Head of caudate nucleus (tissue), 42 donors: ENCODE measurements around the gene CFAP58.
A peak's percentile ranks its signal among the peaks of the same experiment; 100 is the strongest.

Source experiments
- DNase-seq, 42 donors: peaks; one replicate each; pipeline versions ENCODE4 v3.0.0 to v3.0.0-alpha.2; 2020 to 2021; ENCODE audit warnings: mixed read lengths in 7 of 42
- intact Hi-C: fragments of 100-400 bp; cut with DNase I; formaldehyde crosslinking; loops from one replicate; pipeline ENCODE4 v1.15.0; 2022

Gene CFAP58

GRCh38 chr10:104348601-104349000 is 5.0 kb upstream of the CFAP58 start:
- no peak for DNase-seq
- intact Hi-C loops: no loop called here

GRCh38 chr10:104349623-104350126 is 4.0 kb upstream of the CFAP58 start:
- peak in 3 of 42 donors; percentile 9 to 25 (median 16) for DNase-seq
- intact Hi-C loops: loop anchor here (1.0 to 5.0 kb wide), 2 partner anchors 42 to 56 kb away; no protein-coding TSS in a partner anchor

DNA sequence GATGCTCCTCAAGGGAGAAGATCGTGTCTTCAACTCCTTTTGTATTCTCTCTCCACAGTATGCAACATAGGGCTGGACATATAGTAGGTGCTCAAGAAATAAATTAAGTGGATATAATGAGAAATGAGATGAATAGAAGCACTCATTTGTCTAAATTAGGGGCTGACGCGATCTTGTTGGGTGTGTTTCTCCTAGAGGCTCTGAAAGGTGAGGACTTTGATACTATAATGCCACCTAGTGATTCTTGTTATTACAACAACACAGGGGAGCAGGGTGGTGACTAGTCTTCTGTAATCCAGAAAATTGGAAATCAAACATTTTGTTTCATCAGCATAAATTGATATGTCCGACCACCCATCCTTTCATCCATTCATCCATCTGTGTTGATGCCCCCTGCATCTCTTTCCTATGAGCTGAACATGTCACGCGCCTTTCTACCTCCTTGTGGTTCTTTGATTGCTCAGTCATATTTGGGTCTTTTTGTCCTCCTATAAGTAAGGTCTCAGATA is 3.5 kb upstream of the CFAP58 start:
- peak in 10 of 42 donors; percentile 16 to 68 (median 44) for DNase-seq
- intact Hi-C loops: loop anchor here (5.0 kb wide), 1 partner anchor 43 kb away; no protein-coding TSS in a partner anchor

DNA sequence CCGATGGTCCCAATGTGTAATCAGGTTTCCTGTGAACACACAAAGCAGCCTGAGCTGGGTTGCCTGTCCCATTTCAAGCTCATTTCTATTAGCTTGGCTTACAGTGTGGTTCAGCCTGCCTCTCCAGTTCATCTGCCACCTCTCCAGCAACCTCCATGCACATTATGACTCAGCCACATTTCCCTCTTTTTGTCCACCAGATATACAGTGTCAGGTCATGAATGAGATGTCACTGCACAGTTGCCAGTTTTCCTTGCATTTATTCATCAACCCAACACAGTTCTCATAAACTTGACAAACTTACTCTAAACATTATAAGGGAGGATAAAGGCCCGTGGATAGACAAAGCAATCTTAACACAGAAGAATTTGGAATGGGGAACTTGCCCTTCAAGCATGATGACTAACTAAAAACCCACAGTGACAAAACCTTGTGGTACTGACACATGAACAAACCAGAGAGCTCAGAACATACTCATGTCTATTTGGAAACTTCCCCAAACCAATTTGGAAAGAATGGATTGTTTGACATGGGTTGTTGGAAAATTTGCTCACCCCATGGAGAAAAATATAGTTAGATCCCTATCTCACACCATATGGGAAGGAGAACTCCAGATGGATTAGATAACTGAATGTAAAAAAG is 2.5 kb upstream of the CFAP58 start:
- intact Hi-C loops: loop anchor here (5.0 kb wide), 1 partner anchor 44 kb away; no protein-coding TSS in a partner anchor
- no peak for DNase-seq

DNA sequence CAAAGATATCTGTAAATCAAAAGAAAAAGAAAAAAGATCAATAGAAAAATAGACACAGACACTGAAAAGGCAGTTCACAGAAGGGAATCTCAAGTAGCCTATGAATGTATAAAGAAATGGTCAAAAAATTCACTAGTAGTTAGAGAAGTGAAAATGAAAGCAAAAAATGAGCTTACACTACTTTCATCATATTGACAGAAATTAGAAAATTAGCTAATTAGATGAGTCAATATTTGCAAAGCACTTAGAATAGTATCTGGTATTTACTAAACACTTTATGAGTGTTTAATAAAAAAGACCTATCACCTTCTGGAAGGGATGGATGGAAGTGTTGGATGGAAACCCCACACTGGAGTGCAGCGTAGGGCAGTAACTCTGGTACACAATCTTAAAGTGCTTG is 1.7 kb upstream of the CFAP58 start:
- no peak for DNase-seq
- intact Hi-C loops: loop anchor here (5.0 kb wide), 1 partner anchor 45 kb away; no protein-coding TSS in a partner anchor

- intact Hi-C loops: no loop called here
These were observed 6.2 kb downstream of the CFAP58 start for GRCh38 chr10:104359811-104360210.

GRCh38 chr10:104367904-104368303 is 14.3 kb downstream of the CFAP58 start:
- no peak for DNase-seq
- intact Hi-C loops: no loop called here

More at GRCh38 chr10:104359811-104360210, 6.2 kb downstream of the CFAP58 start:
- DNase-seq: no peak

GRCh38 chr10:104368381-104368780 is 14.7 kb downstream of the CFAP58 start:
- DNase-seq: no peak
- intact Hi-C loops: no loop called here

DNA sequence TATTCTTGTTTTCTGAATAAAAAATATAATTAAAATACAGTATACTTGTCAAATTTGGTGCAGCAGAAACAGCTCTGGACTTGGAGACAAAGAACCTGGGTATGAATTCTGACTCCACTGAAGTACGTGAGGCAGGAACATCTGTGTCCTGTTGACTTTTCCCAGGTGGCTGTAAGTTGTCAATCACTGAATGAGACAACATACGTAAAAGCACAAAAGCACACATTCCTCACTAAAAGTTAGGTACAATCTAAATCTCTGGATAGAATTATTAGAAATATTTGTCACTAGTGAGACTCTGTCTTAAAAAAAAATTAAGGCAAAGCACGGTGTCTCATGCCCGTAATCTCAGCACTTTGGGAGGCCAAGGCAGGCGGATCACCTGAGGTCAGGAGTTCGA is 18.1 kb downstream of the CFAP58 start:
- intact Hi-C loops: no loop called here
- DNase-seq: no peak

GRCh38 chr10:104374591-104374990 is 21.0 kb downstream of the CFAP58 start:
- no peak for DNase-seq
- intact Hi-C loops: no loop called here

GRCh38 chr10:104376784-104377300 is 23.2 kb downstream of the CFAP58 start:
- intact Hi-C loops: no loop called here
- DNase-seq: no peak

GRCh38 chr10:104380336-104380735 is 26.7 kb downstream of the CFAP58 start:
- intact Hi-C loops: no loop called here
- DNase-seq: no peak

DNA sequence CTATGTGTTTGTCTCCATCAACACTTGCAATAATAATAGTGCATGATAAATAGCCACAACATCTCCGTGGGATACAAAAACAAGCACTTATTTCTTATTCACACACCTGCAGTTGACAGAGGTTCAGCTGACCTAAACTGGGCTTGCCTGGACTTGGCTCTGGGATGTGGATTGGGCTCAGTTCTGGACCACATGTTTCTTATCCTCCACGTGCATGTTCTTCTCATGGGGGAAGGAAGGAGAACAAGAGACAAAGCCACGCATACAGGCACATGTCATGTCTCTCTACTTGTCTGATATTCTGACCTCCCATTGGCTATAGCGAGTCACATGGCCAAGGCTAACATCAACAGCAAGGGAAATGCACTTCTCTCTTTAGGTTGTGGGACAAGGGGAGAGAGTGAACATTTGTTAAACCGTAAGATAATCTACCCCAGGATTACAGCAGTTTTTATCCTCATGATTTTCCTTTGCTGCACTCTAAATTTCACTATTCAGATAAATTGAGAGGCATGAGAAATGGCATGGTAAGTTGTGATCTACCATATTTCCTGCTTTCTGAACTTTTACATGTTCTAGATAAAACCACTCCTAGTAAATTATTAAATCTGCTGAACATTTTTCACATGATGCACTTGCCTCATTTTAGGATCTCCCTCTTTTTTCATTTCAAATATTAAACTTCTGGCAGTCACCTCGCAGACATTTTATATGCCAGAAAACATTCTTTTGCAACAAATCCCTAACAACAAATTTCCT is 33.7 kb downstream of the CFAP58 start:
- intact Hi-C loops: no loop called here
- DNase-seq: no peak

- no peak for DNase-seq
- intact Hi-C loops: no loop called here
These were observed 35.2 kb downstream of the CFAP58 start for GRCh38 chr10:104388830-104389229.

DNA sequence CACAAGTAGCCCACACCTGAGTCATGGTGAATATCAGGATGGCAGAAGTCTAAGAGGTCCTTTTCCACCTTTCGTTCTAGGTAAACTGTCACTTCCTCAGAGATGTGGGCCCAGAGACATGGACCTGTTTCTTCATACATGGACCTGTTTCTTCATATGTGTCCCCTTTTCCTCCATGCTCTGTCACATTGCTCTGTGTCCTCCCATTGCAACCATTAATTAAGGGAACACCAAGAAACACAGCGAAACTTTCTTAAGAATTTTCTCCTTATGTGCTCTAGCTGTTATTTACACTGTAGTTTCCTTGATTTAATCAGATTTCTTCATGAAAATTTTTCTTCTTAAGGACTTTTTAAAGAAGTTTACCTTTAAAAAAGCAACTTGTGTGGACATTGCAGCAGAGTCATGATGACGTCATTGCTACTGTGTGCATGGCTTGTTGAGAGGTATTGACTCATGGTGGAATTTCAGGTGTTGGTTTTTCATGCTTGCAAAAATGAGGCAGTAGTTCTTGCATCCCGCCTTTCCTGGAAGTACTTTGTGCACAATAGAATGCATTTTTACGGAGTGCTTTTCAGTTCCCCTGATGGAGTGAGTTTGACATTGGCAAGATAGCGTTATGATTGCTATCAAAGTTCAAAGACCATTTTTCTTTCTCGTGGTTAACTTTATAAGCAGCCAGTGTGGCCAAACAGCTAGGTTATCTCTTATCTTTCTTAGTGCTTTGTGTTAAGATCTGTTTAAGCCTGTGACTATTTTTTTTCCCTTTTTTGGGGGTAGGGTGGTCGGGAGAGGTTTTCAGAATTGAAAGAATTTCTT is 37.7 kb downstream of the CFAP58 start:
- no peak for DNase-seq
- intact Hi-C loops: no loop called here

DNA sequence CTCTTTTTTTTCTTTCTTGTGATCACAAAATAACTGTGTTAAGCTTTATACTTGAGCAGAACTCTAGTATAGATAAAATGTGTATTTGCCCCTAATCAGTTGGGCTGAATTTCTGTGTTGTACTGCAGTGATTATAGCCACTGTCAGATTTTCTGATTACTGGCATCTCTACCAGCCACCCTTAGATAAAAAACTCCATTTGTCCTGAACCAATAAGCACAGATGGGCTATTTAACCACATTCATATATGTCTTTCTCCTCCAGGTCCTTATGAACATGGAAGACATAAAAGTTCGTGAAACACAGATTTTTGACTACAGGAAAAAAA is 38.3 kb downstream of the CFAP58 start:
- DNase-seq: no peak
- intact Hi-C loops: no loop called here

GRCh38 chr10:104393387-104393786 is 39.8 kb downstream of the CFAP58 start:
- no peak for DNase-seq

DNA sequence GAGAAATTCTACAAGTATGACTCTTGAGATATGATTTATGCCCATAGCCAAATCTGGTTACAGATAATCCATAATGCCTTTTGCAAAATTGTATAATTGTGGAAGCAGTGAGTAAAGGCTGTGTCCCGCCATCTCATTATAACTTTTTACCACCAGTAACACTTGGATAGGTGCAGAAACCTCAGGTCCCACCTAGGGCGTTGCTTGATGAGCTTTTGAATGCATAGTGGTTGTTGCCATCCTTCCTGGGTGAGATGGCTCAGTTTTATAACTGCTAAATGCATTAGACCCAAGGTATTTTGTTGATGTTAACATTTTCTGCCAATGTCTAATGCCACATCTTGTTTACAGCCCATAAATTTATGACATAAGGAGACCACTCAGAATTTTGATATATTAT is 42.9 kb downstream of the CFAP58 start:
- DNase-seq: no peak
- intact Hi-C loops: no loop called here

More at GRCh38 chr10:104393387-104393786, 39.8 kb downstream of the CFAP58 start:
- intact Hi-C loops: no loop called here

DNA sequence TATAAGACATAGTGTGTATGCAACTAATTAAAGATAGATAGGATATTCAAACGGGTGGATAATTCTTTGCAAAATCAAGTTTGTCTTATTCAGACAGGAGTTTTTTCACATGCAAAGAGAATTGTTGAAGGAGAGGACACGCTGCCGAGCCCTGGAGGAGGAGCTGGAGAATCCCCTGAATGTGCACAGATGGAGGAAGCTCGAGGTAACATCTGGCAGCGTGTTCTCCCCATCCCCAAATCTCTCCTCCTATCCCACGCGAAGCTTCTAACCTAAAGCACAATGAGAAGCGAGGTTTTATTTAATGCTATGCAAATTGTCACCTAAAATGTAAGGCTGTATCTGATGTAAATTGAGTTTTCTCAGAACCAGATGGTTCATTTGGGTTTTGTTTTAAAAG is 50.0 kb downstream of the CFAP58 start:
- no peak for DNase-seq
- intact Hi-C loops: no loop called here
